ENCODE measurements around the gene ATF7IP.
A peak's percentile ranks its signal among the peaks of the same experiment; 100 is the strongest.

The ATF7IP gene

DNA sequence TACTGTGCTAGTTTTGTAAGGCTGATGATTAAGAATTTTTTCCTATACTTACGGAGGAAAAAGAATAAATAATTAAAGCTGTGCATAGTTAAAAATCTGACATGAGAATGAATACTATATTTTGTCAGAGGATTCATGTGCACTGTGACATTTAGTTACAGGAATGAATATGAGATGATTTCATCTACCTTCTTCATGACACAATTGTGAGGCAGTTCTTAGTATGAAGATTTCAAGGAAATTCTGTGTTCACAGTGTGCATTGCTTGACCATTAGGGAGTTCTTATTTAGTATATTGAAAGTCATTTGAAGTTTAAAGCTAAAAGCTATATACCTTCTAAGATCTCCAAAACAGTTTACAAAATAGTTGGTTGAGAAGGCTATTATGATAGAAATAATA is 70.1 kb downstream of the ATF7IP start:
- DNase-seq (ENCODE audit: low read depth) = no peak
- TF ChIP-seq, protein P1, sequence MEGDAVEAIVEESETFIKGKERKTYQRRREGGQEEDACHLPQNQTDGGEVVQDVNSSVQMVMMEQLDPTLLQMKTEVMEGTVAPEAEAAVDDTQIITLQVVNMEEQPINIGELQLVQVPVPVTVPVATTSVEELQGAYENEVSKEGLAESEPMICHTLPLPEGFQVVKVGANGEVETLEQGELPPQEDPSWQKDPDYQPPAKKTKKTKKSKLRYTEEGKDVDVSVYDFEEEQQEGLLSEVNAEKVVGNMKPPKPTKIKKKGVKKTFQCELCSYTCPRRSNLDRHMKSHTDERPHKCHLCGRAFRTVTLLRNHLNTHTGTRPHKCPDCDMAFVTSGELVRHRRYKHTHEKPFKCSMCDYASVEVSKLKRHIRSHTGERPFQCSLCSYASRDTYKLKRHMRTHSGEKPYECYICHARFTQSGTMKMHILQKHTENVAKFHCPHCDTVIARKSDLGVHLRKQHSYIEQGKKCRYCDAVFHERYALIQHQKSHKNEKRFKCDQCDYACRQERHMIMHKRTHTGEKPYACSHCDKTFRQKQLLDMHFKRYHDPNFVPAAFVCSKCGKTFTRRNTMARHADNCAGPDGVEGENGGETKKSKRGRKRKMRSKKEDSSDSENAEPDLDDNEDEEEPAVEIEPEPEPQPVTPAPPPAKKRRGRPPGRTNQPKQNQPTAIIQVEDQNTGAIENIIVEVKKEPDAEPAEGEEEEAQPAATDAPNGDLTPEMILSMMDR (IDR thresholded peaks at IDR 0.05; ENCODE audit: low read length, missing control alignments) = no peak

DNA sequence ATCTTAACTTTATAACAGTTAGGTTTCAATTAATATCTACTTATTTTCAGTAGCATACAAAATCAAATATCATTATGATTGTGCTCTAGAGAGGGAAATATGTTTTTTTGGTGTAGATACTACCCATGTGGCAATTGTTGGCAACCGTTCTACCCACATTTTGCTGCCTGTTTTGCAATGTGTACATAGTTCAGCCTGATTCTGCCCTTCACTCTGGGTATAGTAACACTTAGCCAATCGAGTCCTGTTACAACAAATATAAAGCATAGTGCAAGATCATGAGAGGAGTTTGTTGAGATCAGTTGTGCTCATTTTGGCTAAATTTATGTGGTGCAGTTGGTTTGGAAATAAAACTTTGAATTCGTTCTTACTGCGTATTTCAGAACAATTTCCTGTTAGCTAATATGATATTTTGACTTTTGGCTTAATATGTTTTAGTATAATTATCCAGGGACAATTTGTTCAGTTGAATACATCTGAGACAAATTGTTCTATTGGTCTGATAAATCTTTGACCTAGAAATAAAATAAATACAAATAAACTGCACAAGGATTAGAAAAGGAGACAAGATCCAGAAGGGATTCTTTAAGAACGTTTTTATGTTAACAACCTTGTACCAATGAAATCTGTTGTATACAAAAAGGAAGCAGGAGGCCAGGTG is 76.9 kb downstream of the ATF7IP start:
- peak; percentile 24 for DNase-seq (ENCODE audit: low read depth)
- TF ChIP-seq, protein P1 (IDR thresholded peaks at IDR 0.05; ENCODE audit: low read length, missing control alignments) = no peak
- H3K4me3 ChIP-seq (replicated peaks; ENCODE audit: low read depth, low read length) = no peak overlapping the region

More for the DNA sequence above, 70.1 kb downstream of the ATF7IP start:
- H3K4me3 ChIP-seq (replicated peaks; ENCODE audit: low read depth, low read length) = no peak overlapping the region

DNA sequence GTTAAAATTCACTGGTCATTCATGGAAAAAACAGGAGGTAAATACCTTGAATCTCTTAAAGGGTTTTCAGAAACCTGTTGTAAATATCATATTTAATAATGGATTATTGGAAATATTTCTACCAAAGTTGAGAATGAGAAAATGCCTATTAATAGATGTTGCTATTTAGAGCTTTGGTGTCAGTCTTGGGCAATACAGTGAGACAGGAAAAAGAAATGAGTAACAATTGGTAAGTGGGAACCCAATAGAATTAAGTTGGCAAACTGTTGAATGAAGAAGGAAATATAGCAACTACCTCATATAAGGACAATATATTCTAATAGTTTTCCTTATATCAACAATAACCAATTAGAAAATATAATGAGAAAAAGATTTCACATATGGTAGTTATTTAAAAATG is 78.0 kb downstream of the ATF7IP start:
- H3K4me3 ChIP-seq (replicated peaks; ENCODE audit: low read depth, low read length) = no peak overlapping the region
- DNase-seq (ENCODE audit: low read depth) = peak; percentile 53
- TF ChIP-seq, protein P1 (IDR thresholded peaks at IDR 0.05; ENCODE audit: low read length, missing control alignments) = no peak

DNA sequence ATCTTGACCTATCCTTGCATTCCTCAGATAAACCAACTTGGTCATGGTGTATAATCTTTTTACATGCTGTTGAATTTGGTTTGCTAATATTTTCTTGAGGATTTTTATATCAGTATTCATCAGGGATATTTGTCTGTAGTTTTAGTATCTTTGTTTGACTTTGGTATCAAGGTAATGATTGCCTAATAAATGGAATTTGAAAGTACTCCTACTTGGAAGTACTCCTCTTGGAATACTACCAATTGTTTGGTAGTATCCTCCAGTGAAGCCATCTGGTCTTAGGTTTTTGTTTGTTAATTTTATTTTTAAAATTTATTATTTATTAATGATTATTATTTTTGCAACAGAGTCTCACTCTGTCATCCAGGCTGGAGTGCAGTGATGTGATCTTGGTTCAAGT is 85.0 kb downstream of the ATF7IP start:
- no peak for DNase-seq (ENCODE audit: low read depth)
- H3K4me3 ChIP-seq (replicated peaks; ENCODE audit: low read depth, low read length) = no peak overlapping the region
- TF ChIP-seq, protein P1 (IDR thresholded peaks at IDR 0.05; ENCODE audit: low read length, missing control alignments) = no peak

DNA sequence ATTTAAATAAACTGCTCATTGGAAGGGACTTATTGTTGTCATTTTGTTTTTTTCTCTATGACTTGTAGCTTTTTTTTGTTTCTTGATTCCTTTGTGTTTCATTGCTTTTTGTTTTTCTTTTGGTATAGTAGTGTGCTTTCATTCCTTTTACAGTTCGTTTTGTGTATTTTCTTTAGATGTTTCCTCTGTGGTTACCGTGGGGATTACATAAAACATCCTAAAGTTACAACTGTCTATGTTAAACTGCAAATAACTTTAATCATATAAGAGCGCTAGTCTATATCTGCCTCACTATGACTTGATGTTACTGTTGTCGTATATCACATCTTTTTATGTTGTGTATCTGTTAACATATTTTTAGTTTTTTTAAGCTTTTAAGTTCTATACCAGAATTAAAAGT is 86.9 kb downstream of the ATF7IP start:
- DNase-seq (ENCODE audit: low read depth) = no peak
- no peak overlapping the region for H3K4me3 ChIP-seq (replicated peaks; ENCODE audit: low read depth, low read length)
- TF ChIP-seq, protein P1 (IDR thresholded peaks at IDR 0.05; ENCODE audit: low read length, missing control alignments) = no peak

DNA sequence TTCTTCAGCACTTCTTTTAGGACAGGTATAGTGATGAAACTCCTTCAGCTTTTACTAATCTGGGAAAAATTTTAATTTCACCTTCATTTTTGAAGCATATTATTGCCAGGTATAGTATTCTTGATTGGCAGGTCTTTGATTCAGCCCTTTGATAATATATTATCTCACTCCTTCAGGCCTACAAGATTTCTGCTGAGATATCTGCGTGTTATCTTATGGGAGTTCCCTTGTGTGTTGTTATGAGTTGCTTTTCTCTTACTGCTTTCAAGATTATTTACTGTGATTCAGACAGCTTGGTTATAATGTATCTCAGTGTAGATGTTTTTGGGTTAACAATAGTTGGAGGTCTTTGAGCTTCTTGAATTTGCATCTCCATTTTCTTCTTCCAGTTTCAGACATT is 87.4 kb downstream of the ATF7IP start:
- no peak for DNase-seq (ENCODE audit: low read depth)
- H3K4me3 ChIP-seq (replicated peaks; ENCODE audit: low read depth, low read length) = no peak overlapping the region
- TF ChIP-seq, protein P1 (IDR thresholded peaks at IDR 0.05; ENCODE audit: low read length, missing control alignments) = no peak

Measured in fibroblast of pulmonary artery (primary cell).